Activated naive CD4-positive, alpha-beta T cell treated with Interleukin-2 at 50 U/mL for 16 hours (primary cell): ENCODE data around the gene SUPT3H.
"Not testable (repeated sequence)": the region's sequence is repeated elsewhere in the genome, so short reads cannot be mapped to it uniquely, and the experiment has no call there.

Experiments used
- DNase-seq: peaks from one replicate; pipeline ENCODE4 v3.0.0-alpha.2; 2020

Gene SUPT3H

GRCh38 chr6:44867571-44868334 is 510.0 kb downstream of the SUPT3H start:
- DNase-seq, result no peak

DNA sequence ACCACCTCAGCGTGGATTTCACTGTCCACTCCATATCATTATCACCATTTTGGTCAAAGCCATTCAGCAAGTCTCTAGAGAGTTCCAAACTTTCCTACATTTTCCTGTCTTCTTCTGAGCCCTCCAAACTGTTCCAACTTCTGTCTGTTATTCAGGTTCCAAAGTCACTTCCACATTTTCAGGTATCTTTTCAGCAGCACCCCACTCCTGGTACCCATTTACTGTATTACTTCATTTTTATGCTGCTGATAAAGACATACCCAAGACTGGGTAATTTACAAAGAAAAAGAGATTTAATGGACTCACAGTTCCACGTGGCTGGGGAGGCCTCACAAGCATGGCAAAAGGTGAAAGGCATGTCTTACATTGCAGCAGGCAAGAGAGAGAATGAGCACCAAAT is 512.5 kb downstream of the SUPT3H start:
- DNase-seq, result not testable (repeated sequence)

- no peak for DNase-seq
Observed at GRCh38 chr6:44859901-44860410, 517.8 kb downstream of the SUPT3H start.

DNA sequence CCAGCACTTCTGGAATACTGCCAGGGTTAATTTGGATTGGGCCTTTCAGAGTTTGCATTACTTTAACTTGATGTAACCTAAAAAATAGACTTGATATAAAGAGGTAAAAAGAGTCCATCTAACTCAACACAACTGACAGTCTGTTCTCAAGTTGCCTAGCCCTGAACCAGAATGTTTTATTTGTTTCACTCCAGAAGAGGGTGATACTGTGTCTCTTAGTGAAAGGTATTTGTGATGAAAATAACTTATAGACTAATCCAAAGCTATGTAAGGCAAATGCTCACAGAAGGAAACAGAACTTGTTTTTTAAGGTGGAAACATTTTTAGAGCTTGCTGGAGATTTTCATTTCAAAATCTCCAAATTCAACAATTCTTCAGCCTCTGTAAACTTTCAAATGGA is 518.7 kb downstream of the SUPT3H start:
- DNase-seq, result no peak

DNA sequence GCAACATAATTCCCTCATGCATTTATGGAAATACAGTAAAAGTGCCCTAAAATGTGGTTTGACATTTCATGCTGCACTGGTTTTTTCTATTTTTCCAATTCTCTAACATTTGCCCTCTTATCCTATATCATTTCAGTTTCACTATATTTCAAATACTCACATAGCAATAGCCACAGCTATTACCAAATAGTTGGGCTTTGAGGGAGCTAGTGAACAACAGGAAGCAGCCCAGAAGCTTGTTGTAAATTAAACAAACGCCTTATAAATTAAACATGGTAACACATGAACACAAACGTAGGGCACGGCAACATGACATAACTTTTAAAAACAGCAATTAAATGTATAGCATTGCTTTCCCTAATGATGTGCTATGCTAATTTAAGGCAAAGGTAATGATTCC is 521.3 kb downstream of the SUPT3H start:
- DNase-seq, result no peak

GRCh38 chr6:44855562-44856411 is 521.9 kb downstream of the SUPT3H start:
- no peak for DNase-seq

DNA sequence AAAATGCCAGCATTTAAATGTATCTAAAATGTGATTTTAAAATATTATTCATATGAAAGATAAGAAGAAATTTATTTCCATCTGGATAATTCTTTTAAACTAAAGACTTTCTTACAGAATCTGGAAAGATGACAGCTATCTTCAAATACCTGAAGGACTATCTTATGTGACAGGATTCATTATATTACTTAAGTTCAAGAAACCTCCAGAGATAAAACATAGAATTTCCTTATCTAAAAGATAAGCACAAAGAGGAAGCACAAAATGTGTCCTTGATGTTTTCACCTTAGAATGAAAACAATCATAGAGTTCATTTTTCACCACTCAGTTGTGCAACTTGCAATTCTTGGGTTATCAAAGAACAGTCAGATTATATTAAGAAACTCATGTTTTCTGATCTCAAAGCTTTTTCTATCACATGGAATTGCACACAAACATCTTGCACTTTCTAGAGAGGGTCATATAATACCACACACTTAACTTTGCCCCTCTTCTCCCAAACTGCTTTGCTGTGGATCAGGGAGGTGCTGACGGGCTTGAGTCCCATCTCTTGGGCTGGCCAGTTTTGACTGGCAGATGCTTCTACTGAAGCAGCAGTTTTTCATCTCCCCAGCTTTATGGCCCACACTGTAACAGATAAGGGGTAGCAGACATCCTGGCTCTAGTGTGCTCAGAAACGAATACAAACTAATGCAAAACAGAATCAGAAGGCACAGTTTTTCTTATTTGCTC is 522.9 kb downstream of the SUPT3H start:
- DNase-seq, result no peak

- no peak for DNase-seq
Observed at GRCh38 chr6:44851176-44851575, 526.6 kb downstream of the SUPT3H start.

DNA sequence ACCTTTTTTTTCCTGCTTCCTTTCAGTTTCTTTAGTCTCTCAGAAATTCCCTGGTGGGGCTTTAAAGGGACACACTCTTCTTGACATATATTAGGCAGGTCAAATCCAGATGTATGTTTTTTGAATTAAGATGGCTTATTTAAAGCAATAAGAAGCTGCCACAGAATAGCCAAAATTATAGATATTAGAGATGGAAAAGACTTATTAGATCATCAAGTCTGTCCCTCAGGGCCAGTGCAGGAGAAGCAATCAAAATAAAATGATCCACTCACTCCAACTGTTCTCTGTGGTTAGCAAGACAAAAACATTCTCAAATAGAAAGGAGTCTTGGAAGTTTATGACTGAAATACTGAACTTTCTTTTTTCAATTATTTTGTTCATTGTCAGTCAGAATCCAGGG is 527.4 kb downstream of the SUPT3H start:
- no peak for DNase-seq

DNA sequence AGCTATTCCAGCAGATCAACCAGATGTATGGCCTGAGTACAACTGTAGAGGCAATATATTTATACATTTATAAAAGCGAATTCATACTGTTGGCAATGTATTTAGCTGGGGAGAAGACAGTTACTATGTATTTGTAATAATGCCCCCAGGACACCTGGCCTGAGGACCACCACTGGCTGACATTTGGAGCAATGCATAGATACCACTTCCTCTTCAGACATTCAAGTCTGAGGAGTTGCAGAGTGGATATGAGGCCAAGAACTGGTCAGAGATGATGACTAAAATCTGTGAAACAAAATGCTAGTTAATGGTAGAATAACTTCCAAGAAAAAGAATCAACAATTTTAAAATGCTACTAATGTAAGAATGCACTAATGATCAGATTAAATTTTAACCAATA is 527.9 kb downstream of the SUPT3H start:
- DNase-seq, result no peak

DNA sequence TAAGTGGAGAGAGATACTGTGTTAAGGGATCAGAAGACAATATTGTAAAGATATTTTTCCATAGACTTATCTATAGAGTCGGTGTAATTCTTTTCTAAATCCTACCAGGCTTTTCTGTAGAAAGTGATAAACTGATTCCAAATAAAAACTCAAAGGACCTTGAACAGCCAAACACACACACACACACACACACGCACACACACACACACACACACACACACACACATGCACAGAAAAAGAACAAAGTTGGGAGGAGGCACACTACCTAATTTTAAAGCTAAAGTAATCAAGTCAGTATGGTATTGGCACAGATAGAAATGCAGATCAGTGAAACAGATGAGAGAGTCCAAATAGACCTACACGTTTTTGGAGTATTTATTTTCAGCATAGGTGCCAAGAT is 534.0 kb downstream of the SUPT3H start:
- no peak for DNase-seq

DNA sequence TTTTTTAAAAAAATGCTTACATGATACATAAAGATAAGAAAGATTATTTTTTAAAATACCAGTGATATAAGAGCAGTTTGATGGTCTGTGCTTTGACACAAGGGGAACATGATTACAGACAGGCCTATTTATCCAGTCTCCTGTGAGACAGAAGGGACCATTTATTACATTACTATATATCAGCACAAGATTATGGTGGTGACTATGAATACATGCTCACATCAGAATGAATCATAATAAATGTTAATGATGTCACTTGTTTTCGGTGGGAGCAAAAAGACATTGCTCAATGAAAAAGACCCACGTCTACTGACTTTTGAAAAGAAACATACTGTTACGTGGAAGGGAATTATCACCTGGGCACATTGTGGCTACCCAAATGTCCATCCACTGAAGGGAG is 535.1 kb downstream of the SUPT3H start:
- DNase-seq, result no peak

- DNase-seq, result no peak
Observed at GRCh38 chr6:44841829-44842228, 535.9 kb downstream of the SUPT3H start.

DNA sequence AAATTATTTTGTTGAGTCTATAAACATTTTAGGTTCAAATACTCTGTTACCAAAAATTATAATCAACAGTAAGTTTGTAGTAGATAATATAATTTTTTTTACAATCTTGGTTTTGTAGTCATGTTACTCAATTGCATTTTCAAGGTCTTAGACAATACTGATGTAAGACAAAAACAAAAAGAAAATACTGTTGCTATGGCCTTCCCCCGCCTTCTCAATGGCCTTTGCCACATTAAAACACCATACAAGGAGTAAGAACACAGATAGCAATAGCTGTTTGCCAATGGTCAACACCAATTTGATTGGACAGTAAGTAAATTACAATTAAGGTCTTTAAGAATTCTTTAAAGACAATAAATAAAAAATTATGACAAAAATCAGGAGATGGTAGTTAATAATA is 540.0 kb downstream of the SUPT3H start:
- DNase-seq, result no peak

DNA sequence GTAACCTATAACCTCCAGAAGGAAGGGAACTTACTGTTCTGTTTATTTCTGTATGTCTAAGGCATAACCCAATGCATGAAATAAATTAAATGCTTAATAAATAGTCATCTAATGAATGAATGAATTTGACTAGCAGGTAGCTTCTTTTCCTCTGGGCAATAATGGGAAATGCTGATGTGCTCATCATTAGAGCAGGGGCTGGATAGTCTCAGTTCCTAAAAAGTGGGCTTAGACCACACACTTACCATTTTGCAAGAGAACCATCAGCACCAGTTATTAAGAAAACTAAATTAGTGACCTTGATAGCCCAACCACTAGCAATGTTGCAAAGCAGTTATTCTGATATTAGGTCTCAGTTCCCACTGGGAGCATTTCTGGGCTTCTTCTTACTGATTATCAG is 540.5 kb downstream of the SUPT3H start:
- no peak for DNase-seq

DNA sequence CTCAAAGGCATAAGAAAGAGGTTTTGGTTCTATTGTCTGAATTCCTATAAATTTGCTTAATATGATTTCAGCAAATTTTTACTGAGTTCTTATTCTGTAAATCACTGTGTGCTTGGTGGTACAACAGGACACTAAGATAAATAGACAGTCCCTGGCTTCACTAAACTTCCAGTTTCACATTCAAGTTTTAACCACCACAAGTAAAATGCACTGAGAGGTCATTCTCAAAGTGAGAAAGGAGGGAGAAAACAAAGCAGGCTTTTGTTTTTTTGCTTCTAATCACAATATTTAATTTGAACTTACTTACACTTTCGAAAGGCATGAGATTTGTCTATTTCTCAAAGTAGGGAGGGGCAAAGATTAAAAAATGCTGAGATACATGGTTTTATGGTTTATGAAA is 544.5 kb downstream of the SUPT3H start:
- no peak for DNase-seq

GRCh38 chr6:44831002-44831610 is 546.6 kb downstream of the SUPT3H start:
- DNase-seq, result no peak

GRCh38 chr6:44829836-44830235 is 547.9 kb downstream of the SUPT3H start:
- DNase-seq, result no peak

DNA sequence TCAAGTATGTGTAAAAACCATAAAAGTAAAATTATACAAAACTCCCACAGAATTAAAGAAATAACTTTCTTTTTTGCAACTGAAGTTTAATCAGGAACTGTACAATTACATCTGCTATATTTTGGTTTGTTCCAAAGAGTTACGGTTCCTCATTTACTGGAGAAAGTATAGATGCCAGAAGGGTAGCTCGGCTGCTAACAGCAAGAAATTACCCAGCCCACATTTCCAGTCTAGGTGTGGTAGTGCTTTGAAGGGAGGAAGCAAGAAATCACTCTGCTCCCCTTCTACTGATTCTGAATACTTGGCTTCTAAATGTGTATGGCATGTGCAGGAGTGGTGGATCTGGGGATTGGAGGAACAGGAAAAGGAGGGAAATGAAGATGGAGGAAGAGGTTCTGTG is 549.0 kb downstream of the SUPT3H start:
- DNase-seq, result no peak

- no peak for DNase-seq
Observed at GRCh38 chr6:44826025-44826676, 551.6 kb downstream of the SUPT3H start.

DNA sequence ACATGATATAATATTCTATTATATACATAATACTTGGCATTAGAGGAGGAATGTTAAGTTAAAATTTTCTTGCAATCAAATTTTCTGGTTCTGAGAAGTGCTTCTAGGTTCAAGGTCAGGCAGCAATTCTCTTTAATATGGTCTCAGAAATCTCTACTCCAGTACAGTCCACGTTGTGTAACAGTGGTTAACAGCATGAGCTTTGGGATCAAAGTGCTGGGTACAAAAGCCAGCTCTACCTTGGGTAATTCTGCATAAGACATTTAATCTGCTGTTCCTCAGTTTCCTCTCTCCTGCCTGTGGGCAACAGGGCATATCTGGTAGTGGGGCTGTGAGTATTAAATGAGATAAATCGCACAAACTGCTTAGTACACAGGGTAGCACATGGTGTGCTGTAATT is 552.5 kb downstream of the SUPT3H start:
- no peak for DNase-seq

- DNase-seq, result no peak
Observed at GRCh38 chr6:44824567-44824966, 553.2 kb downstream of the SUPT3H start.
